Upper lobe of right lung (tissue), 1 donor: ENCODE measurements around the gene MACROD1. TPM values are rescaled to one million over a fixed set of nuclear protein-coding genes. Genes with fewer than 3 reads are reported as not detected.

Experiments
- ATAC-seq: fragments of 200-7000 bp; cut with Tn5 transposase; one replicate; pipeline ENCODE4 v1.9.1; 2020; ENCODE audit warnings: mild to moderate bottlenecking, moderate library complexity
- DNase-seq: peaks from one replicate; pipeline ENCODE4 v3.0.0-alpha.2; 2020
- H3K27ac ChIP-seq: fragments of 200-600 bp; one replicate; pipeline ENCODE4 v1.8.0; 2022
- H3K27me3 ChIP-seq: fragments of 200-600 bp; one replicate; pipeline ENCODE4 v1.8.0; 2022; ENCODE audit warnings: mild to moderate bottlenecking
- H3K36me3 ChIP-seq: fragments of 200-600 bp; one replicate; pipeline ENCODE4 v1.8.0; 2022
- H3K4me1 ChIP-seq: fragments of 200-600 bp; one replicate; pipeline ENCODE4 v1.8.0; 2022
- H3K4me3 ChIP-seq: fragments of 200-600 bp; one replicate; pipeline ENCODE4 v1.8.0; 2022; ENCODE audit warnings: mild to moderate bottlenecking
- H3K9me3 ChIP-seq: fragments of 200-600 bp; one replicate; pipeline ENCODE4 v1.8.0; 2022
- CTCF ChIP-seq: fragments of 200-600 bp; IDR thresholded peaks from one replicate; pipeline ENCODE4 v1.8.0; 2022; ENCODE audit warnings: antibody characterized with exemption
- intact Hi-C: fragments of 100-400 bp; cut with DNase I; formaldehyde crosslinking; loops from one replicate; pipeline ENCODE4 v1.11.0; 2022
- total RNA-seq: library from RNA; stranded (reverse); fragmentation: NEBNext Ultra II Directional; extraction: Animal tissue kit (Norgen Biotek cat#: 25700); gene quantifications from one replicate; pipeline ENCODE4 v1.2.1, GENCODE V29; 2021
- donor health status: DM: no; HTN: yes; CAD: no; lungs with severe emphysema.

MACROD1 gene
- total RNA-seq, 1 donor from 2014 or later: 15.8 TPM

GRCh38 chr11:64136765-64137441, 29.0 kb downstream of the MACROD1 start:
- intact Hi-C loops: no loop called here
- H3K4me1 ChIP-seq: no peaks in the 10 kb centered on the region
- DNase-seq: no peak
- TF ChIP-seq CTCF: no peak
- no peaks in the 10 kb centered on the region for H3K27me3 ChIP-seq
- no peaks in the 10 kb centered on the region for H3K9me3 ChIP-seq
- no peak overlapping the region for H3K27ac ChIP-seq
- no peak overlapping the region for H3K4me3 ChIP-seq
- ATAC-seq: no peak
- no peaks in the 10 kb centered on the region for H3K36me3 ChIP-seq

- H3K4me3 ChIP-seq: no peak overlapping the region
- H3K27me3 ChIP-seq: no peaks in the 10 kb centered on the region
- DNase-seq: no peak
- no peaks in the 10 kb centered on the region for H3K4me1 ChIP-seq
- TF ChIP-seq CTCF: no peak
- no peak for ATAC-seq
- no peak overlapping the region for H3K27ac ChIP-seq
- intact Hi-C loops: no loop called here
- H3K9me3 ChIP-seq: no peaks in the 10 kb centered on the region
- no peaks in the 10 kb centered on the region for H3K36me3 ChIP-seq
These were observed 30.2 kb downstream of the MACROD1 start for GRCh38 chr11:64135711-64136110.

- no peaks in the 10 kb centered on the region for H3K27me3 ChIP-seq
- DNase-seq (no peak), ATAC-seq (no peak)
- no peak overlapping the region for H3K4me3 ChIP-seq
- TF ChIP-seq CTCF: no peak
- H3K4me1 ChIP-seq: no peaks in the 10 kb centered on the region
- H3K9me3 ChIP-seq: no peaks in the 10 kb centered on the region
- H3K36me3 ChIP-seq: no peaks in the 10 kb centered on the region
- H3K27ac ChIP-seq: no peak overlapping the region
- intact Hi-C loops: no loop called here
These were observed 30.9 kb downstream of the MACROD1 start for GRCh38 chr11:64134963-64135362.

GRCh38 chr11:64132982-64133705, 32.8 kb downstream of the MACROD1 start:
- intact Hi-C loops: no loop called here
- Histone ChIP-seq H3K9me3 (no peaks in the 10 kb centered on the region), H3K27ac (no peak overlapping the region), H3K27me3 (no peaks in the 10 kb centered on the region), H3K4me1 (no peaks in the 10 kb centered on the region), H3K36me3 (no peaks in the 10 kb centered on the region), H3K4me3 (no peak overlapping the region)
- ATAC-seq (no peak), DNase-seq (no peak)
- no peak for TF ChIP-seq CTCF

- H3K9me3 ChIP-seq: no peaks in the 10 kb centered on the region
- TF ChIP-seq CTCF: no peak
- H3K4me1 ChIP-seq: no peaks in the 10 kb centered on the region
- no peaks in the 10 kb centered on the region for H3K36me3 ChIP-seq
- H3K27ac ChIP-seq: no peak overlapping the region
- H3K4me3 ChIP-seq: no peak overlapping the region
- H3K27me3 ChIP-seq: no peaks in the 10 kb centered on the region
- no peak for ATAC-seq
- intact Hi-C loops: no loop called here
- no peak for DNase-seq
These were observed 33.6 kb downstream of the MACROD1 start for GRCh38 chr11:64132191-64132771.
